ENCODE measurements around the gene WWC2. TPM values are rescaled to one million over a fixed set of nuclear protein-coding genes. Genes with fewer than 3 reads are reported as not detected.

WWC2 gene
- total and polyA plus RNA-seq, 2 experiments from 2014 or later = 19.3 to 24.7 TPM

GRCh38 chr4:183185559-183185958 lies 86.5 kb downstream of the WWC2 start:
- Histone ChIP-seq H2AFZ (no peak overlapping the region), H3K4me1 (ENCODE audit: insufficient read depth) (no peaks in the 10 kb centered on the region), H3K9me3 (ENCODE audit: low read depth) (no peaks in the 10 kb centered on the region), H3K27ac (no peak overlapping the region), H3K27me3 (no peaks in the 10 kb centered on the region), H3K4me2 (no peak overlapping the region), H3K79me2 (peaks cover 40% of the 10 kb centered on the region), H3K9me2 (replicated peaks; ENCODE audit: insufficient read depth) (no peaks in the 10 kb centered on the region), H3K36me3 (replicated peaks; ENCODE audit: insufficient read depth, low read depth) (no peaks in the 10 kb centered on the region), H4K20me1 (ENCODE audit: insufficient read depth, poor library complexity, severe bottlenecking) (no peaks in the 10 kb centered on the region), H3K4me3 (no peak overlapping the region)
- 91% methylated on average over 2 of the region's 2 CpGs for WGBS (ENCODE audit: low lambda C conversion rate, missing lambda C conversion rate)
- no peak for TF ChIP-seq CTCF (IDR thresholded peaks at IDR 0.05; ENCODE audit: poor library complexity)
- TF ChIP-seq EZH2 (IDR thresholded peaks at IDR 0.05; ENCODE audit: borderline replicate concordance) = no peak
- no peak for DNase-seq (ENCODE audit: low spot score)

- H3K27me3 ChIP-seq = no peaks in the 10 kb centered on the region
- peaks cover 35% of the 10 kb centered on the region for H3K79me2 ChIP-seq
- WGBS (ENCODE audit: low lambda C conversion rate, missing lambda C conversion rate) = 96% methylated on average over 4 of the region's 4 CpGs
- H3K4me3 ChIP-seq = no peak overlapping the region
- no peak overlapping the region for H3K4me2 ChIP-seq
- H3K36me3 ChIP-seq (replicated peaks; ENCODE audit: insufficient read depth, low read depth) = no peaks in the 10 kb centered on the region
- no peaks in the 10 kb centered on the region for H4K20me1 ChIP-seq (ENCODE audit: insufficient read depth, poor library complexity, severe bottlenecking)
- no peak overlapping the region for H2AFZ ChIP-seq
- H3K27ac ChIP-seq = no peak overlapping the region
- no peak for TF ChIP-seq EZH2 (IDR thresholded peaks at IDR 0.05; ENCODE audit: borderline replicate concordance)
- no peak for TF ChIP-seq CTCF (IDR thresholded peaks at IDR 0.05; ENCODE audit: poor library complexity)
- TF ChIP-seq EZH2phosphoT487 (IDR thresholded peaks at IDR 0.05; ENCODE audit: low read depth, severe bottlenecking, unreplicated experiment) = no peak
- no peaks in the 10 kb centered on the region for H3K4me1 ChIP-seq (ENCODE audit: insufficient read depth)
- no peak for DNase-seq (ENCODE audit: low spot score)
- no peaks in the 10 kb centered on the region for H3K9me3 ChIP-seq (ENCODE audit: low read depth)
- H3K9me2 ChIP-seq (replicated peaks; ENCODE audit: insufficient read depth) = no peaks in the 10 kb centered on the region
Observed at GRCh38 chr4:183186813-183187212, 87.8 kb downstream of the WWC2 start.

- H3K9me2 ChIP-seq (replicated peaks; ENCODE audit: insufficient read depth) = no peaks in the 10 kb centered on the region
- no peak for TF ChIP-seq EZH2 (IDR thresholded peaks at IDR 0.05; ENCODE audit: borderline replicate concordance)
Observed at GRCh38 chr4:183190900-183191527, 92.0 kb downstream of the WWC2 start.

GRCh38 chr4:183191630-183192029 lies 92.6 kb downstream of the WWC2 start:
- DNase-seq (ENCODE audit: low spot score) = no peak
- no peaks in the 10 kb centered on the region for H3K36me3 ChIP-seq (replicated peaks; ENCODE audit: insufficient read depth, low read depth)
- H3K79me2 ChIP-seq = peaks cover 24% of the 10 kb centered on the region
- no peaks in the 10 kb centered on the region for H3K4me1 ChIP-seq (ENCODE audit: insufficient read depth)
- H3K27me3 ChIP-seq = no peaks in the 10 kb centered on the region
- no peak for TF ChIP-seq CTCF (IDR thresholded peaks at IDR 0.05; ENCODE audit: poor library complexity)
- no peak for TF ChIP-seq EZH2 (IDR thresholded peaks at IDR 0.05; ENCODE audit: borderline replicate concordance)
- no peak for TF ChIP-seq EZH2phosphoT487 (IDR thresholded peaks at IDR 0.05; ENCODE audit: low read depth, severe bottlenecking, unreplicated experiment)
- no peak overlapping the region for H2AFZ ChIP-seq
- H3K4me2 ChIP-seq = no peak overlapping the region
- no peak overlapping the region for H3K4me3 ChIP-seq
- H3K9me3 ChIP-seq (ENCODE audit: low read depth) = no peaks in the 10 kb centered on the region
- no peak overlapping the region for H3K27ac ChIP-seq
- H4K20me1 ChIP-seq (ENCODE audit: insufficient read depth, poor library complexity, severe bottlenecking) = no peaks in the 10 kb centered on the region
- H3K9me2 ChIP-seq (replicated peaks; ENCODE audit: insufficient read depth) = no peaks in the 10 kb centered on the region
- WGBS (ENCODE audit: low lambda C conversion rate, missing lambda C conversion rate) = 91% methylated on average over 5 of the region's 5 CpGs

More at GRCh38 chr4:183190900-183191527, 92.0 kb downstream of the WWC2 start:
- Histone ChIP-seq H3K27me3 (no peaks in the 10 kb centered on the region), H3K4me3 (no peak overlapping the region), H3K4me1 (ENCODE audit: insufficient read depth) (no peaks in the 10 kb centered on the region), H3K9me3 (ENCODE audit: low read depth) (no peaks in the 10 kb centered on the region), H3K79me2 (peaks cover 29% of the 10 kb centered on the region), H3K36me3 (replicated peaks; ENCODE audit: insufficient read depth, low read depth) (no peaks in the 10 kb centered on the region), H2AFZ (no peak overlapping the region), H3K4me2 (no peak overlapping the region), H4K20me1 (ENCODE audit: insufficient read depth, poor library complexity, severe bottlenecking) (no peaks in the 10 kb centered on the region), H3K27ac (no peak overlapping the region)
- no peak for DNase-seq (ENCODE audit: low spot score)
- 86% methylated on average over 4 of the region's 4 CpGs for WGBS (ENCODE audit: low lambda C conversion rate, missing lambda C conversion rate)
